Fibroblast of the conjunctiva (primary cell): ENCODE data around the gene SCGB2B2.
"Not testable (repeated sequence)": the region's sequence is repeated elsewhere in the genome, so short reads cannot be mapped to it uniquely, and the experiment has no call there.

Source experiments
- DNase-seq: peaks from one replicate; pipeline ENCODE4 v3.0.0-alpha.2; 2010; ENCODE audit warnings: low read depth

SCGB2B2 gene

GRCh38 chr19:34668690-34669089, 8.3 kb downstream of the SCGB2B2 start:
- DNase-seq = not testable (repeated sequence)

GRCh38 chr19:34668077-34668689, 8.8 kb downstream of the SCGB2B2 start:
- DNase-seq = not testable (repeated sequence)

GRCh38 chr19:34667349-34668076, 9.4 kb downstream of the SCGB2B2 start:
- no peak for DNase-seq

- DNase-seq = no peak
These were observed 10.0 kb downstream of the SCGB2B2 start for GRCh38 chr19:34666958-34667265.

- DNase-seq = no peak
These were observed 10.6 kb downstream of the SCGB2B2 start for GRCh38 chr19:34666200-34666957.

- DNase-seq = not testable (repeated sequence)
These were observed 11.7 kb downstream of the SCGB2B2 start for GRCh38 chr19:34665275-34665674.

- no peak for DNase-seq
These were observed 12.1 kb downstream of the SCGB2B2 start for GRCh38 chr19:34664870-34665269.

- DNase-seq = no peak
These were observed 12.8 kb downstream of the SCGB2B2 start for GRCh38 chr19:34664168-34664567.

- DNase-seq = no peak
These were observed 14.0 kb downstream of the SCGB2B2 start for GRCh38 chr19:34662919-34663318.

GRCh38 chr19:34661357-34661756, 15.6 kb downstream of the SCGB2B2 start:
- DNase-seq = no peak

- no peak for DNase-seq
These were observed 21.3 kb downstream of the SCGB2B2 start for GRCh38 chr19:34655651-34656050.

GRCh38 chr19:34654796-34655195, 22.2 kb downstream of the SCGB2B2 start:
- no peak for DNase-seq

- no peak for DNase-seq
These were observed 25.2 kb downstream of the SCGB2B2 start for GRCh38 chr19:34651747-34652146.

GRCh38 chr19:34649886-34650543, 26.9 kb downstream of the SCGB2B2 start:
- DNase-seq = no peak

GRCh38 chr19:34645551-34645950, 31.4 kb downstream of the SCGB2B2 start:
- DNase-seq = no peak

- DNase-seq = no peak
These were observed 31.9 kb downstream of the SCGB2B2 start for GRCh38 chr19:34644991-34645461.

GRCh38 chr19:34642241-34642640, 34.7 kb downstream of the SCGB2B2 start:
- no peak for DNase-seq

- DNase-seq = peak; percentile 35
These were observed 37.4 kb downstream of the SCGB2B2 start for GRCh38 chr19:34639491-34640085.

- no peak for DNase-seq
These were observed 43.2 kb downstream of the SCGB2B2 start for GRCh38 chr19:34633802-34634201.
